Non-pigmented ciliary epithelial cell (primary cell): Measurements from ENCODE around the gene KCTD15.
"Not testable (repeated sequence)": the region's sequence is repeated elsewhere in the genome, so short reads cannot be mapped to it uniquely, and the experiment has no call there.

ENCODE experiments used
- DNase-seq: peaks from one replicate; pipeline ENCODE4 v3.0.0-alpha.2; 2010; ENCODE audit warnings: low read depth

Gene KCTD15

DNA sequence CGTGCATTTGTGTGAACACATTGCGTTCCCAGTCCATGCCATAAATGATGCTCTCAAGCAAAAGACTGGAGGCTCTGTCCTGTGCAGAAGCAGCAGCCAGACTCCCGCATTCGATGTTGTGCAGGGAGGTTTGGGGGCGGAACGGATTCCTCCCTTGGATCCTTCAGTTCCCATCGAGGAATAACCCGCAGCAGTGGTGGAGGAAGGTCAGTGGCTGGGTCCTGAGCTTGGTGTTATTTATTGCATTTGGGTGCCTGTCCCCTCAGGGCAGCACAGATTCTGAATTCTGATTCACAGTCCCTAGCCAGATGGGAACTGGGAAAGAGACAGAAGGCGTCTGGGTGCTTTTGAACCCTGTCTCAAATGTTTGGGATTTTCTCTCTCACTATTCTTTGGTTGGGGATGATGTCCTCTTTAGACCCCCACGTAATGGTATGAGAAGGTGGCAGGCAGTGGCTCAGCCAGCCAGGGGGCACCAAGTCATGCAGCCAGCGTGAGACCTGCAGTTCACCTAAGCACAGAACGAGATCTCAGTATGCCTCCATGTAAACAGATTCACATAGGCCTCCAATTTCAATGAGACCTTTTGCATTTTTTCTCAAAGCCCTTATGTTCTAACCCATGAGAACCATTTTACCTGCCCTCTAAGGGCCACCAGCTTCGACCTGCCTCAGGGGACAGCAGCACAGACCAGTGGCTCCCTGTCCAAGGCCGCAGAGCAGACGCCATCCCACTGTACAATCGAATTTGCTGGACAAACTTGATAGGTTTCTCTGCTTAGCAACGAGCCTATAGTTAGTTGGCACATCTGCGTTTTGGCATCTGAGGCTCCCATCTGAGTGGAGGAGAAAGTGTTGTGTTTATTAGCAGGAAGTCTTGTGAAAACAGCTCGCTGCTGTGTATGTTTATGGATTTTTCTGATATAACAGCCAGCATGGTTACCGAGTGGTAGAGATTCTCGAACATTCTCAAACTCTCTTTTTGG, 17.8 kb downstream of the KCTD15 start:
- DNase-seq, result no peak

DNA sequence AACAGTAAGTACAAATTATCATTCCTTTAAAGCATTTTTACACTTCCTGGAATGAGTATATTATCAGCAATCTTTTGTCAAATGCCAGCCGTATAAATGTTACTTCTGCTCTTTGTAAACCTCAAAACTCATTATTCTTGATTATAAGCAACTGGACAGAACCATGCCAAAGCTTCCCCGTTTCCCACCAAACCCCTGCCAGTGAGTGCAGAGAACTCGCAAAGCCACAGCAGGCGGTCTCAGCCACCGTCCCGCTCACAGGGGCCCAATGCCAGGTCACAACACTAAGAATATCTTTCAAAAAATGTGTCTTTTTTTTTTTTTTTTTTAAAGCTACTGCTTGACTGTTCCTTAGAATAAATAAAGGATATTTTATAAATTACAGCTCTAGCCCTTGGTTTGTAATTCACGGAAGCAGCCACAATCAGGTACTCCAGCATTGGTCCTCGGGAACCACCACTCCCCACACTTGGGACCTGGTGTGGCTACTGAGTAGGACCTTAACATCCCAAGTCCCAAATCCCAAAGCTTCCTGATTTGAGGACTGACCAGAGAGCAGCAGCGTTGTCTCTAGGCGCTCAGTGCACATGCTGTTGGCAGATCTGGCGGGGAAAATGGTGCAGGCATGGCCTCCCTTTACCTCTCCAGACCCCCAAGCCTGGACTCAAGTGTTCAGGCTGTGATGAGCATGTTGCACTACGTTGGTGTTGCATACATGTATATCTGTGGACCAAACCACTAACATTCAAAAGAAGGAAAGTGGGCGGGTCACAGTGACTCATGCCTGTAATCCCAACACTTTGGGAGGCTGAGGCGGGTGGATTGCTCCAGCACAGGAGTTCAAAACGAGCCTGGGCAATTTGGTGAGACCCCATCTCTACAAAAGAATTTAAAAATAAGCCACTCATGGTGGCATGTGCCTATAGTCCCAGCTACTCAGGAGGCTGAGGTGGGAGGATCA, 19.0 kb downstream of the KCTD15 start:
- DNase-seq, result no peak

DNA sequence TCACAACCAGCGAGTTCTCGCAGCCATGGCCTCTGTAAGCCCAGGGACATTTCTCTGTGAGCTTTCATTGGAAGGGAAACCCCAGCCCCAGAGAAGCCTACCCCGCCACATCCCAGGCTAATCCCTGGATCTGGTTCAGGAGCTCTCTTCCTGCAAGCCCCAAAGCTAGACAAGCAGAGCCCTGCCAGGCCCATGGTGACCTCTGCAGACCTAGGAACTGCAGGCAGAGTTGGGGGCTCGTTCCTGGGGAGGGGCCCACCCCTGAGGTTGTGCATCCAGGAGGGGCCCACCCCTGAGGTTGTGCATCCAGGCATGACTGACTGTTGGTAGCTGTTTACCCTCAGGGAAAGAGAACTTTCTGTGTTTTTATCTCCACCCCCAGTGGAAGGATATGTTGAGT, 21.7 kb downstream of the KCTD15 start:
- DNase-seq, result no peak

DNA sequence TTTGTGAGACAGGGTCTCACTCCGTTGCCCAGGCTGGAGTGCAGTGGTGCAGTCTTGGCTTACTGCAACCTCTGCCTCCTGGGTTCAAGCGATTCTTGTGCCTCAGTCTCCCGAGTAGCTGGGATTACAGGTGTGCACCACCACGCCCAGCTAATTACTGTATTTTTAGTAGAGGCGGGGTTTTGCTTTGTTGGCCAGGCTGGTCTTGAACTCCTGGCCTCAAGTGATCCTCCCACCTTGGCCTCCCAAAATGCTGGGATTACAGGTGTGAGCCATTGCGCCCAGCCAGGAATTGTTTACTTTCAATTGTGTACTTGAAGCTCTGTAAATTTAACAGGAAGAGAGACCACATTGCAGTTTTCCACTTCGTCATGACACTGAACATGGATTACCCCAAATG, 22.4 kb downstream of the KCTD15 start:
- not testable (repeated sequence) for DNase-seq

DNA sequence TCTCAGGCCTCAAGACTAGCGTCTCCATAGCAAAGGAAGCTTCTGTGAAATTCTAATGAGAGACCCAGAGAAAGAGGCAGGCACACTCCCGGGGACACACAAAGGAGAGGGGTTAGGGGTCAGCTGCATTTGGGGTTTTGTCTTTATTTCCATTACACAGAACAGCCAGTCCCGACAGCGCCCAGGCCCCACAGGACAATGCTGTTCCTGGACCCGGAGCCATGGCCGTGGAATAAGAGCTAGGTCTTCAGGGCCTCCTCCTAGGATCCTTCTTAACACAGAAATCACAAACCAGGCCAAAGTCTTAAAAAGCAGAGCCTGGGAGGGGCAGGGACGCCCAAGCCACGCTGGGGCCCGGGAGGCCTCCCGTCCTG, 22.8 kb downstream of the KCTD15 start:
- DNase-seq, result no peak

DNA sequence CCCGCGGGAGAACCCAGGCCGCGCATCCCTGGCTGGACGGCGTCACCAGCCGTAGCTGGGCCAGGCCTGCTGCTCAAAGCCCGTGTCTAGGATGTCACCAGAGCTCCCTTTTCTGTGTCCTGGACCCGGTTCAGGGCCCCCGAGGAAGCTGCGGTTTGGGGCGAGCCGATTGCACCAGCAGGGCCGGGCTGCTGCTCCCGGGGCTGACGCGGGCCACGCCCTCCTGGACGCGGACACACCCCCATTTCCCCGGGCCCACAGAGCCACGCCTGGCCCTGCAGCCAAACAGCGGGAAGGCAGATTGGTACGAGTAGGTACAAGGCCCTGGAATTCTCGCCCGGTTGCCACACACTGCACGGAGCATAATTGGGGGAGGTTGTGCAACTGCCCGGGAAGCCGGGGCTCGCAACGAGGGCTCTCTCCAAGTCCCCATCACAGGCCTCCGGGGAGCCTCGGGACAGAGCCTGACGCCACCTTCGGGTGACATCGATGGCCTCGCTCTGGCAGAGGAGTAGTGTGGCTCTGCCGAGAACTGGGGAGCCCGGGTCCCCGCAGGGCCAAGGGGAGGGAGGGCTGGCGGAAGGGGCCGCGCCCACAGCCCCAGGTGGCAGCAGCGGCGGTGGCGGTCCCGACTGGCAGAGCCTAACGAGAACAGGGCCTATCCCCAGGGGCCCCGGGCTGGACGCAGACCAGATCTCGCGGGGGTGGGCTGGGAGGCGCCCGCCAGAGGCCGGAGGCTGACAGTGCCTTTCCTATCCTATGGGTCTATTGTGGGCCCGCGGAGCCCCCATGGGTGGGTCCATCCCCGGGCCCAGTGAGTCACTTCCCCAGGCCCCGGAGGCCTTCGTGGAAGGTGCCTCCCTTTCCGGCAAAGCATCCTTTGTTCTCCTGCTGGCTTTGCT, 23.5 kb downstream of the KCTD15 start:
- DNase-seq, result no peak

DNA sequence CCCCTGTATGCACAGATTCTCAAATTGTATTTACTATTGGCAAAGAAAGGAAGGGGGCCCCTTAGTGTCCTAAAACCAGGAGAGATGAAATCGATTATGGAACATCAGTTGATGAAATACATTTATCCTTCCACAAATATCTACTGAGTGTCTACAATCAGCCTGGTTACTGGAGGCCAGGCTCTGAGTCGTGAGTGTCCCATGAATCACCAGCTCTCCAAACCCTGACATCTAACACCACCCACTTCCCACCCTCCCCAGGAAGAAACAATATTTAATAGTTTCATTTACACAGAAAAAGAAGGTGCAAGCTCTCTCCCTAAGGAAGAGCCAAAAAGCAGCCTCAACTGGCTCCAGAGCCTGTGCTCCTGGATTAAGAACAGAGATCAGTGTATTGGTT, 25.2 kb downstream of the KCTD15 start:
- DNase-seq, result no peak

DNA sequence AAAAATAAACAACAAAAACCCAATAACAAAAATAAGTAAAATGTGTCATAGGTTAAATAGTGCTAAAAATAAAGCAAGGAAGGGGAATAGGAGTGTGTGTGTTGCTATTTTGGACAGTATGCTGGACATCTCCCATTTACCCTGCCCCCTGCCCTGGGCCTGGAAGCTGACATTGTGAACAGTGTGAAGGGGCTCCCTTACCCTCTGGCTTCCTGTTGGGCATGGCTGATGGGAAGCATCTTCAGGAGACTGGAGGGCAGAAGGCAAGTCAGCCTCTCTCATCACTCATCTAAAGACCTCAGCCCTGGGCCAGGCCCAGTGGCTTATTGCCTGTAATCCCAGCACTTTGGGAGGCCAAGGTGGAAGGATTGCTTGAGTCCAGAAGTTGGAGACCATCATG, 26.7 kb downstream of the KCTD15 start:
- DNase-seq, result no peak

DNA sequence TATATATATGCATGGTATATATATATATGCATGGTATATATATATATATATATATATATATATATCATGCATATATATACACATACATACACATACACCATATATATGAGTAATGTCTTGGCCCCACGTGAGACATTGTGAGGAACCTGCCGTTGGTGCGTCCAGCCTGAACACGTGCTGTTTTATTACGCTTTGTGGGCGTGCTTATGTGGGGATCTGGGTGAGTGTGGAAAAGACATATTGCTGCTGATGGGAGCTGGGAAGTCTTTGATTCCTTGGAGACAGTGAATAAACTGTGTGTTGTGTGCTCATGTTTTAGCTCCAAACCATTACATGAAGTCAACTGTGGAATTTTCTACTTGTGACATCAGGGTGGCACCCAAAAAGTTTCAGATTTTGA, 28.9 kb downstream of the KCTD15 start:
- no peak for DNase-seq

DNA sequence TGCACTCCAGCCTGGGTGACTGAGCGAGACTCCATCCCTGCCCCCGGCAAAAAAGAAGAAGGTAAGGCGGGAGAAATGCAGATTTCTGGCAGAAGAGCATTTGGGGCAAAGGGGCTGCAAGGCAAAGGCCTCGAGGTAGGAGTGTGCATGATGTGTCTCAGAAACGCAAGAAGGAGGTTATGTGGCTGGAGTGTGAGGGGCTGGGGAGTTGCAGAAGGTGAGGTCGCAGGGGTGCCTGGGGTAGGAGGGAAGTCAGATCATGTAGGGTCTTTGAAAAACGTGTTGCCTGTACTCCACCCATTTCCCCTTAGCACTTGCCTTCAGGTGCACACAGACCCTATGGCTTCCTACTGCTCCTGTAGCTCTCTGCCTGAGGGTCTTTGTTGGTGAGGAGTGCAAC, 29.9 kb downstream of the KCTD15 start:
- DNase-seq, result no peak

DNA sequence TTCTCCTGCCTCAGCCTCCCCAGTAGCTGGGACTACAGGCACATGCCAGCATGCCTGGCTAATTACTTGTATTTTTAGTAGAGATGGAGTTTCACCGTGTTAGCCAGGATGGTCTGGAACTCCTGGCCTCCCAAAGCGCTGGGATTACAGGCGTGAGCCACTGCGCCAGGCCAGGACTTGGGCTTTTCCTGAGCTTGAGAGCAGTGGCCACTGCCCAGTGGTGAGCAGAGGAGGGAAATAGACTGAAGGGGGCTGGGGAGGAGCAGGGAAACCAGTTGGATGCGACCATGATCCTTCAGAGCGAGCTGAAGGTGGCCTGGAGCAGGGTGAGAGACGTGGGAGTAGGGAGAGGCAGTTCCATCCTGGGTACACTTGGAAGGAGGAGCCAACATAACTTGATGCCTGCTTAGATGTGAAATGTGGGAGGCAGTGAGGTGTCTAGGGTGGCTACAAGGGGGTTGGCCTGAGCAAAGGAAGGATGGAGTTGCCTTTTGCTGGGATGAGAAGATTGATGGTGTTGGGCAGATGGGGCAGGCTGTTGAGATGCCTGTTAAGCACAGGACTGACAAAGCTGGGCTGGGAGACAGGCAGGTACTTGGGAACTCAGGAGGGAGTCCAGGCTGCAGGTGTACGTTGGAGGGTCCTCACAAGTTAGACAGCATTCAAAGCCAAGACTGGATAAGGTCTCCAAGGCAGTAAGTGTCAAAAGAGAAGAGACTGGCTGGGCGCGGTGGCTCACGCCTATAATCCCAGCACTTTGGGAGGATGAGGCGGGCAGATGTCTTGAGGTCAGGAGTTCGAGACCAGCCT, 31.8 kb downstream of the KCTD15 start:
- DNase-seq, result no peak

DNA sequence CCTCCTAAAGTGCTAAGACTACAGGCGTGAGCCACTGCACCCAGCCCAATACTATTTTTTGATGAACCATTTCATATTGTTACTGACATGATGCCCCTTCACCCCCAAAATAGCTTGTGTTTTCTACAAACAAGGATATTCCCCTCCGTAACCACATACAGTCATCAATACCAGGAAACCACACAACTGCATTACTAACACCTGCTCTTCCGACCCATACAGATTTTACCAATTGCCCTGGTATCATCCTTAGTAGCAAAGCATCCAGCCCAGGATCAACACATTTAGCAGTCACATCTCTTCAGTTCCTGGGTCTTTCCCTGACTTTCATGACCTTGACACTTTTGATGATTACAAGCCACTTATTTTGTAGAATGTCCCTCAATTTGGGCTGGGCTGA, 33.6 kb downstream of the KCTD15 start:
- no peak for DNase-seq

DNA sequence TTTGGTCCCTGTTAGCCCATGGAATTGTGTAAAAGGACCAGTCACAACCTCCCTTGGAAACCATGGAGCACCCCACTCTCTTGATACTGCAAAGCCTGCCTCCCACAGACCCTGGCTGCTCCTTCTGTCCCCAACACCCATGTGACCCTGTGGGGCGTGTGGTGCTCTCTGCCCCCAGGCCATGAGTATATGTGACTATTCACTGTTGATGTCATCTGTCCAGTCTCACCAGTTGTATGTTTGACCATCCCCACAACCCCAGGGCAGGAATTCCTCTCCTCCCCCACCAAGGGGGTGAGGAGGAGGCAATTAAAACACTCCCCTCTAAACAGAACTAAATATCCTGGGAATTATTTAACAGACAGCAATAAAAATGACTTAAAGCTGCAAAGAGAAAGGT, 35.2 kb downstream of the KCTD15 start:
- DNase-seq, result no peak

DNA sequence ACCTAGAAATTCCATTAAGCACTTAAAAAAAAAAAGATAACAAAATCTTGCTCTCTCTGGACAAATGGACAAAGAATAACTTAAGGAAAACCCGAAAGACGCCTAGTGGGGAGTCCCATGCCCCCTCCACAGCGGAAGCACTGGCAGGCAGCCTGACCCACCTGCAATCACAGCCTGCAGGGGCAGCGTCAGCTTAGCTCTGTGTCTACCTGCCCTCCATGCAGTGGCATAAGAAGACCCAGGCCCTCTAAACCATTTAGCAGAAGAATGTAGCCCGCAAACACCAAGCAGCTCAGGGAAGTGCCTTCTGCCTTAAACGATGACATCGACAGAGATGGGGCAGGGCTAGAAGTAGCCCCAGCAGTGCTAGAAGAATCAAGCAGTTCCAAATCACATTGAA, 36.0 kb downstream of the KCTD15 start:
- DNase-seq, result no peak

DNA sequence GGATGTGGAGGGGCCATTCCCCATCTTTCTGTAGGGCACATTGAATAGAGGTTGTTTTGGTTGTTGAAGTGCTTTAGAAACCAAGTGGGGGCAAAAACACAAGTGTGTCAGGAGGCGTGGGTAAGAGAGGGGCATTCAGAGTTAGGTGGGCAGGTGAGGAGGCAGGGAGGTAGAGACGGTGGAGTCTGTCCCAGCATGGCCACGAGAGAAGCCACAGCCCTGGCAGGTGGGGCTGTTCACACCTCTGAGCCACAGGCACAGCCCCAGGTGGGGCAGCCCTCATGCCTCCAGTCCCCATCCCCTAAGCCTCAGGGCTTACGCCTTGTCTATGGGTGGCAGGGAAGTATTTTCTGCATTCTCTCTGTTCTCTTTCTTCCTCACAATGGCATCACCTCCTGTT, 43.7 kb downstream of the KCTD15 start:
- no peak for DNase-seq

DNA sequence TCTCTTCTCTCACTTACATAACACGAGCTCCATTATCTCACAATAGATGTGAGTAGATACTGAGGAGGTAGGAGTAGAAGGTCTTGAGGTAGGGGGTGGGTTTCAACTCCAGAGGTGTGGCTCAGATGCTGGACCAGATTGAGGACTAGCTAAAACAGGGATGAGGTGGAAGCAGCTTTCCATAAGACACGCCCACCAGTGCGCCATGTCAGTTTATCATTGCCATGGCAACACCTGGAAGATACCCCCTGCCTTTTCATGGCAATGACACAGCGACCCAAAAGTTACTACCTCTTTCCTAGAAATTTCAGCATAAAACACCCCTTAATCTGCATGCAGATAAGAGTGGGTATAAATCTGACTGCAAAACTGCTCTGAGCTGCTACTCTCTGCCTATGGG, 44.1 kb downstream of the KCTD15 start:
- DNase-seq, result no peak

DNA sequence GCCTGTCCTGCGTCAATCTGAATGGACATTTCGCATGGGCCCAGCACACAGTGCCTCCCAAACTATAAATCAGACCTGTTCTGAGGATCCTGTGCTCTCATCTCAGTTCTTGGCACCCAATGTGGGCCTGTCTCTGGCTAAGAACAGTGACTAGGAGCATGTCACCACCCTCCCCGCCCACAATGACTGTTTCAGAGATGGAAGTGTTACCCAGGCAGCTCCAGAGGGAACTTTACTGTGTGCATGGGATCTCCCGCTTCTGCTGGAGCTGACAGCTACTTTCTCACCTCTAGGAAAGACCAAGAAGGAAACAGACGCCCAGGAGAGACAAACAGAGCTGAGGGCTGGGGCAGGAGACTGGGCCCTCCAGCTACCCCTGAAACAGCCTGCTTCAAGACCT, 45.0 kb downstream of the KCTD15 start:
- DNase-seq, result no peak

DNA sequence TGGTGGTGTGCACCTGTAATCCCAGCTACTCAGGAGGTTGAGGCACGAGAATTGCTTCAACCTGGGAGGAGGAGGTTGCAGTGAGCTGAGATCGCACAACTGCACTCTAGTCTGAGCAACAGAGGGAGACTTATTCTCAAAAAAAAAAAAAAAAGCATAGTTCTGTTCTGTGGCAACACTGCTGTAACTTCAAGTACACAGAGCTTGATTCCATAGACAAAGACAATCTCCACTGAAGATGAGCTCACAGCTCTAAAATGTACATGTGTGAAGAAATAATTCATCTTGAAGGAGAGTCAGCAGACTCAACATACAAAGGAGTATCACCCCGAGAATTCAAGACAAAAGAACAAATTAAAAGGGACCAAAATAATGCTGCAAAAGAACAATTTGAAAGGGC, 47.8 kb downstream of the KCTD15 start:
- DNase-seq, result no peak

DNA sequence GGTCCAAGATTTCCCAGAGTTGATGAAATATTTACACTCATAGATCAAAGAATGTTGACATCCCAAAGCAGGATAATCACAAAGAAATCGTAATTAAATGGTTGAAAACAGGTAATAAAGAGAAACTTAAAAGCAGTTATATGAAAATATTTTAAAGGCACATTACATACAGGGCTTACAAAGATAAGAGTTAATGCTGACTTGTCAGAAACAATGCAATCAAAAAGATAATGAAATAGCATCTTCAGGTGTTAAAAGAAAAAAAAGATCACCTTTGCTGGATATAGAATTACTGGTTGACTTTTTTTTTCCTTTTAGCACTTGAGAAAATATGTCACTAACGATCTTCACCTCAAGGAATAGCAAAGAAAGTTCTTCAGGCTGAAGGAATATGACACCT, 48.8 kb downstream of the KCTD15 start:
- no peak for DNase-seq

DNA sequence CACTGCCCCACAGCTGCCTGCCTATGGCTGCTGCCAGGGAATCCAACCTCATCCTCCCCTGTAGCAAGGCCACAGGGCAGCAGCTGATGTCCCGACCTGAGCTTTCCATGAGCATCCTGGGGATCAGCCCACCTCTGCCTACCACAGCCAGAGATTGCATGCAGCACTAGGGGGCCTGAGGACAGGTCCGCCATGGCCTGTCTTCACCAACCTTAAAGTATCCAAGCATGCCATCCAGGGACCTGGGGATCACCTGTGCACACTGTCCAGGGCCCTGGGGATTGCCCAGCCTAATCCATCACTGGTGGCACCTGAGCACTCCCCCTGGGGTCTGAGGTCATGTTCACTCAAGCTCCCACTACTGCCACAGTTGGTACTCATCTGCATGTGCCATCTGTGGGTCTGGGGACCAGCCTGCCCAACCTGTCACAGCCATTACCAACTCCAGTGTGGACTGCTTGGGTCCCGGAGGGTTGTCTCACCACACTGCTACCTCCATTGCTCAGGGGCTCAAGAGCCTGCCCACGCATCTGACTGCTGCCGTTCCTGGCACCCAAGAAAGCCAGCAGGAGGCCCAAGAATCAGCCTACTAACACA, 53.0 kb downstream of the KCTD15 start:
- no peak for DNase-seq

DNA sequence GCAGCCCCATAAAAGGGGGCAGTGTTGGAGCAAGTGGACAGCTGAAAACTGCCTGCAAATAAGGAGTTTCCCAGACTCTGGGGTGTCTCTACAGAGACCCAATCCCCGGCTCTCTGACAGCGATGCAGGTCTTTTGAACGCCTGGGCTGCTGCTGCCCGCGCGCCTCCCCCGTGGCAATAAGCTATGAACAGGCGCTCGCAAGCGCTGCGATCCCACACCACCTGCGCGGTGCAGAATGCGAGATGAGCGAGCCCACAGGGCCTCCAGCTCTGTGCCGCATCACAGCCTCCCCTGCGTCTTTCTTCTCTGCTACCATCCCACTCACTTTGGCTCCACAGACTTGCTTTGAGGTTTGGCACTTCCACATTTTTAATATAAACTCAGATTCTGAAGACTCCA, 62.3 kb downstream of the KCTD15 start:
- no peak for DNase-seq
